Measurements from ENCODE around the gene RPS6KB2. TPM values are rescaled to one million over a fixed set of nuclear protein-coding genes. Genes with fewer than 3 reads are reported as not detected.
A peak's percentile ranks its signal among the peaks of the same experiment; 100 is the strongest.

RPS6KB2 gene
- total and polyA plus RNA-seq, 9 of the 15 experiments (the other 6 are each of a cell fraction or from before 2014, with no cell fraction given), result 0.42 to 122 (median 82.6) TPM

DNA sequence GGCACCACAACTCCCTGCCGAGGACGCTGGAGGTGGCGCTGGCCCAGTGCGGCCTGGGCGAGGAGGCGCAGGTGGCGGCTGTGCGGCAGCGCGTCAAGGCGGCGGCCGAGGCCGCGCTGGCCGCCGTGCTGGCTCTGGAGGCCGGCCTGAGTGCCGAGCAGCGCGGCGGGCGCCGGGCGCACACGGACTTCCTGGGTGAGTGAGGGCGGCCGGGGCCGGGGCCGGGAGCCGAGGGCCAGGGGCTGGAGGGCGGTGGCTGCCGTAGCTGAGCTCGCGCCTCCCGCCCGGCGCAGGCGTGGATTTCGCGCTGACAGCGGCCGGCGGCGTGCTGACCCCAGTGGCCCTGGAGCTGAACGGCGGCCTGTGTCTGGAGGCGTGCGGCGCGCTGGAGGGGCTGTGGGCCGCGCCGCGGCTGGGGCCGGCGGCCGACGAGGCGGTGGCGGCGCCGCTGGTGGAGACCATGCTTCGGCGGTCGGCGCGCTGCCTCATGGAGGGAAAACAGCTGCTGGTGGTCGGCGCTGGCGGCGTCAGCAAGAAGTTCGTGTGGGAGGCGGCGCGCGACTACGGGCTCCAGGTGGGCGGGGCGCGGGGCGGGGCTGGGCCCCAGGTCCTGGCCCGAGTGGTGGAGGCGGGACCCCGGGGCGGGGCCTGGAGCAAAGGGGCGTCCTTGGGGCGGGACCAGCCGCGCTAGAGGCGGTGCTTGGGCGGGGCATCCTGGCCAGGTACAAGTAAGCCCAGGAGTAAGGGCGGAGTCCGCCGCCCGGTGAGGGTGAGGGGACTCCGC is 7.5 kb upstream of the RPS6KB2 start (continued):
- TF ChIP-seq PCBP1 (IDR thresholded peaks at IDR 0.05; ENCODE audit: low read depth, low read length, poor library complexity, severe bottlenecking), result no peak
- TF ChIP-seq, protein P1, sequence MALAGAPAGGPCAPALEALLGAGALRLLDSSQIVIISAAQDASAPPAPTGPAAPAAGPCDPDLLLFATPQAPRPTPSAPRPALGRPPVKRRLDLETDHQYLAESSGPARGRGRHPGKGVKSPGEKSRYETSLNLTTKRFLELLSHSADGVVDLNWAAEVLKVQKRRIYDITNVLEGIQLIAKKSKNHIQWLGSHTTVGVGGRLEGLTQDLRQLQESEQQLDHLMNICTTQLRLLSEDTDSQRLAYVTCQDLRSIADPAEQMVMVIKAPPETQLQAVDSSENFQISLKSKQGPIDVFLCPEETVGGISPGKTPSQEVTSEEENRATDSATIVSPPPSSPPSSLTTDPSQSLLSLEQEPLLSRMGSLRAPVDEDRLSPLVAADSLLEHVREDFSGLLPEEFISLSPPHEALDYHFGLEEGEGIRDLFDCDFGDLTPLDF (CRISPR knock-in tag; IDR thresholded peaks at IDR 0.05), result no peak
- TF ChIP-seq SREBF1 (IDR thresholded peaks at IDR 0.05; ENCODE audit: borderline replicate concordance, low read depth, low read length), result no peak
- TF ChIP-seq, protein P2, sequence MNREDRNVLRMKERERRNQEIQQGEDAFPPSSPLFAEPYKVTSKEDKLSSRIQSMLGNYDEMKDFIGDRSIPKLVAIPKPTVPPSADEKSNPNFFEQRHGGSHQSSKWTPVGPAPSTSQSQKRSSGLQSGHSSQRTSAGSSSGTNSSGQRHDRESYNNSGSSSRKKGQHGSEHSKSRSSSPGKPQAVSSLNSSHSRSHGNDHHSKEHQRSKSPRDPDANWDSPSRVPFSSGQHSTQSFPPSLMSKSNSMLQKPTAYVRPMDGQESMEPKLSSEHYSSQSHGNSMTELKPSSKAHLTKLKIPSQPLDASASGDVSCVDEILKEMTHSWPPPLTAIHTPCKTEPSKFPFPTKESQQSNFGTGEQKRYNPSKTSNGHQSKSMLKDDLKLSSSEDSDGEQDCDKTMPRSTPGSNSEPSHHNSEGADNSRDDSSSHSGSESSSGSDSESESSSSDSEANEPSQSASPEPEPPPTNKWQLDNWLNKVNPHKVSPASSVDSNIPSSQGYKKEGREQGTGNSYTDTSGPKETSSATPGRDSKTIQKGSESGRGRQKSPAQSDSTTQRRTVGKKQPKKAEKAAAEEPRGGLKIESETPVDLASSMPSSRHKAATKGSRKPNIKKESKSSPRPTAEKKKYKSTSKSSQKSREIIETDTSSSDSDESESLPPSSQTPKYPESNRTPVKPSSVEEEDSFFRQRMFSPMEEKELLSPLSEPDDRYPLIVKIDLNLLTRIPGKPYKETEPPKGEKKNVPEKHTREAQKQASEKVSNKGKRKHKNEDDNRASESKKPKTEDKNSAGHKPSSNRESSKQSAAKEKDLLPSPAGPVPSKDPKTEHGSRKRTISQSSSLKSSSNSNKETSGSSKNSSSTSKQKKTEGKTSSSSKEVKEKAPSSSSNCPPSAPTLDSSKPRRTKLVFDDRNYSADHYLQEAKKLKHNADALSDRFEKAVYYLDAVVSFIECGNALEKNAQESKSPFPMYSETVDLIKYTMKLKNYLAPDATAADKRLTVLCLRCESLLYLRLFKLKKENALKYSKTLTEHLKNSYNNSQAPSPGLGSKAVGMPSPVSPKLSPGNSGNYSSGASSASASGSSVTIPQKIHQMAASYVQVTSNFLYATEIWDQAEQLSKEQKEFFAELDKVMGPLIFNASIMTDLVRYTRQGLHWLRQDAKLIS (CRISPR knock-in tag; IDR thresholded peaks at IDR 0.05), result no peak
- TF ChIP-seq HMG20A (CRISPR knock-in tag; conservative IDR thresholded peaks at IDR 0.05), result no peak
- TF ChIP-seq NR4A1 (CRISPR knock-in tag; IDR thresholded peaks at IDR 0.05), result no peak
- TF ChIP-seq NR4A1 (tag; IDR thresholded peaks at IDR 0.05), result peak; percentile 72; the same call in 1 of the 2 replicates
- no peak for TF ChIP-seq XRCC5 (IDR thresholded peaks at IDR 0.05; ENCODE audit: low read depth, low read length)
- TF ChIP-seq, protein P3, sequence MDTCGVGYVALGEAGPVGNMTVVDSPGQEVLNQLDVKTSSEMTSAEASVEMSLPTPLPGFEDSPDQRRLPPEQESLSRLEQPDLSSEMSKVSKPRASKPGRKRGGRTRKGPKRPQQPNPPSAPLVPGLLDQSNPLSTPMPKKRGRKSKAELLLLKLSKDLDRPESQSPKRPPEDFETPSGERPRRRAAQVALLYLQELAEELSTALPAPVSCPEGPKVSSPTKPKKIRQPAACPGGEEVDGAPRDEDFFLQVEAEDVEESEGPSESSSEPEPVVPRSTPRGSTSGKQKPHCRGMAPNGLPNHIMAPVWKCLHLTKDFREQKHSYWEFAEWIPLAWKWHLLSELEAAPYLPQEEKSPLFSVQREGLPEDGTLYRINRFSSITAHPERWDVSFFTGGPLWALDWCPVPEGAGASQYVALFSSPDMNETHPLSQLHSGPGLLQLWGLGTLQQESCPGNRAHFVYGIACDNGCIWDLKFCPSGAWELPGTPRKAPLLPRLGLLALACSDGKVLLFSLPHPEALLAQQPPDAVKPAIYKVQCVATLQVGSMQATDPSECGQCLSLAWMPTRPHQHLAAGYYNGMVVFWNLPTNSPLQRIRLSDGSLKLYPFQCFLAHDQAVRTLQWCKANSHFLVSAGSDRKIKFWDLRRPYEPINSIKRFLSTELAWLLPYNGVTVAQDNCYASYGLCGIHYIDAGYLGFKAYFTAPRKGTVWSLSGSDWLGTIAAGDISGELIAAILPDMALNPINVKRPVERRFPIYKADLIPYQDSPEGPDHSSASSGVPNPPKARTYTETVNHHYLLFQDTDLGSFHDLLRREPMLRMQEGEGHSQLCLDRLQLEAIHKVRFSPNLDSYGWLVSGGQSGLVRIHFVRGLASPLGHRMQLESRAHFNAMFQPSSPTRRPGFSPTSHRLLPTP (IDR thresholded peaks at IDR 0.05; ENCODE audit: borderline replicate concordance, extremely low read depth, insufficient read length), result no peak
- no peak for TF ChIP-seq FIP1L1 (IDR thresholded peaks at IDR 0.05; ENCODE audit: low read depth, low read length, poor library complexity, severe bottlenecking)
- no peak for TF ChIP-seq MIER1 (IDR thresholded peaks at IDR 0.05; ENCODE audit: low read depth)
- no peak for TF ChIP-seq ZNF551 (CRISPR knock-in tag; IDR thresholded peaks at IDR 0.05)
- TF ChIP-seq TAF9B (IDR thresholded peaks at IDR 0.05; ENCODE audit: partially characterized antibody), result no peak
- TF ChIP-seq ZNF253 (CRISPR knock-in tag; conservative IDR thresholded peaks at IDR 0.05), result no peak
- no peak for TF ChIP-seq TFAM (CRISPR knock-in tag; conservative IDR thresholded peaks at IDR 0.05)
- TF ChIP-seq, protein P4, sequence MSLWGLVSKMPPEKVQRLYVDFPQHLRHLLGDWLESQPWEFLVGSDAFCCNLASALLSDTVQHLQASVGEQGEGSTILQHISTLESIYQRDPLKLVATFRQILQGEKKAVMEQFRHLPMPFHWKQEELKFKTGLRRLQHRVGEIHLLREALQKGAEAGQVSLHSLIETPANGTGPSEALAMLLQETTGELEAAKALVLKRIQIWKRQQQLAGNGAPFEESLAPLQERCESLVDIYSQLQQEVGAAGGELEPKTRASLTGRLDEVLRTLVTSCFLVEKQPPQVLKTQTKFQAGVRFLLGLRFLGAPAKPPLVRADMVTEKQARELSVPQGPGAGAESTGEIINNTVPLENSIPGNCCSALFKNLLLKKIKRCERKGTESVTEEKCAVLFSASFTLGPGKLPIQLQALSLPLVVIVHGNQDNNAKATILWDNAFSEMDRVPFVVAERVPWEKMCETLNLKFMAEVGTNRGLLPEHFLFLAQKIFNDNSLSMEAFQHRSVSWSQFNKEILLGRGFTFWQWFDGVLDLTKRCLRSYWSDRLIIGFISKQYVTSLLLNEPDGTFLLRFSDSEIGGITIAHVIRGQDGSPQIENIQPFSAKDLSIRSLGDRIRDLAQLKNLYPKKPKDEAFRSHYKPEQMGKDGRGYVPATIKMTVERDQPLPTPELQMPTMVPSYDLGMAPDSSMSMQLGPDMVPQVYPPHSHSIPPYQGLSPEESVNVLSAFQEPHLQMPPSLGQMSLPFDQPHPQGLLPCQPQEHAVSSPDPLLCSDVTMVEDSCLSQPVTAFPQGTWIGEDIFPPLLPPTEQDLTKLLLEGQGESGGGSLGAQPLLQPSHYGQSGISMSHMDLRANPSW (CRISPR knock-in tag; IDR thresholded peaks at IDR 0.05), result 0 out of 2 replicates have a peak, but pooled peaks have one; percentile 47

Measured in K562 (cell line).